NB4 (cell line): ENCODE data around the gene DHX57.

Source experiments
- DNase-seq: peaks from one replicate; pipeline ENCODE4 v3.0.0; 2010; ENCODE audit warnings: low read depth
- H3K4me3 ChIP-seq: one replicate; pipeline ENCODE4 v1.5.1; 2011; ENCODE audit warnings: mild to moderate bottlenecking, low read depth, low read length, moderate library complexity
- MYC ChIP-seq: IDR thresholded peaks from 2 replicates; pipeline ENCODE4 v1.6.1; 2011; ENCODE audit warnings: low read depth, low read length
- POLR2A ChIP-seq: IDR thresholded peaks from 2 replicates; pipeline ENCODE4 v1.6.1; 2011; ENCODE audit warnings: mild to moderate bottlenecking; ENCODE audit not compliant: insufficient read length; ENCODE audit errors: extremely low read depth
- TF ChIP-seq, protein P1 (sequence below): IDR thresholded peaks from 2 replicates; pipeline ENCODE4 v1.6.1; 2011; ENCODE audit warnings: low read depth, low read length
- TF ChIP-seq, protein P2 (sequence below): IDR thresholded peaks from one replicate; pipeline ENCODE4 v1.5.1; 2012; ENCODE audit warnings: low read depth, low read length

DHX57 gene

DNA sequence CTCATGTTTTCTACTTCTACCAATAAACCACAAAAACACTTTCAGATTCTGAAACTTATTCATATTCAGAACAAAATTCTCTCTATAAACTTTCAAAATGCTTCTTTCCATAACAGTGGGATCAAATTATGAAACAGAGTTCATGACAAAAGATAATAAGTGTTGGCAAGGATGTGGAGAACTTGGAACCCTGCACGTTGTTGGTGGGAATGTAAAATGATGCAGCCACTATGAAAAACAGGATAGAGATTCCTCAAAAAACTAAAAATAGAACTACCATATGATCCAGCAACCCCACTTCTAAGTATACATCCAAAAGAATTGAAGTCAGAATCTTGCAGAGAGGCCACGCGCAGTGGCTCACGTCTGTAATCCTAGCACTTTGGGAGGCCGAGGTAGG, 52.3 kb downstream of the DHX57 start:
- H3K4me3 ChIP-seq: no peak overlapping the region
- no peak for TF ChIP-seq MYC
- TF ChIP-seq, protein P1, sequence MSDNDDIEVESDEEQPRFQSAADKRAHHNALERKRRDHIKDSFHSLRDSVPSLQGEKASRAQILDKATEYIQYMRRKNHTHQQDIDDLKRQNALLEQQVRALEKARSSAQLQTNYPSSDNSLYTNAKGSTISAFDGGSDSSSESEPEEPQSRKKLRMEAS: no peak
- no peak for TF ChIP-seq POLR2A
- TF ChIP-seq, protein P2, sequence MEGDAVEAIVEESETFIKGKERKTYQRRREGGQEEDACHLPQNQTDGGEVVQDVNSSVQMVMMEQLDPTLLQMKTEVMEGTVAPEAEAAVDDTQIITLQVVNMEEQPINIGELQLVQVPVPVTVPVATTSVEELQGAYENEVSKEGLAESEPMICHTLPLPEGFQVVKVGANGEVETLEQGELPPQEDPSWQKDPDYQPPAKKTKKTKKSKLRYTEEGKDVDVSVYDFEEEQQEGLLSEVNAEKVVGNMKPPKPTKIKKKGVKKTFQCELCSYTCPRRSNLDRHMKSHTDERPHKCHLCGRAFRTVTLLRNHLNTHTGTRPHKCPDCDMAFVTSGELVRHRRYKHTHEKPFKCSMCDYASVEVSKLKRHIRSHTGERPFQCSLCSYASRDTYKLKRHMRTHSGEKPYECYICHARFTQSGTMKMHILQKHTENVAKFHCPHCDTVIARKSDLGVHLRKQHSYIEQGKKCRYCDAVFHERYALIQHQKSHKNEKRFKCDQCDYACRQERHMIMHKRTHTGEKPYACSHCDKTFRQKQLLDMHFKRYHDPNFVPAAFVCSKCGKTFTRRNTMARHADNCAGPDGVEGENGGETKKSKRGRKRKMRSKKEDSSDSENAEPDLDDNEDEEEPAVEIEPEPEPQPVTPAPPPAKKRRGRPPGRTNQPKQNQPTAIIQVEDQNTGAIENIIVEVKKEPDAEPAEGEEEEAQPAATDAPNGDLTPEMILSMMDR: no peak
- DNase-seq: no peak

DNA sequence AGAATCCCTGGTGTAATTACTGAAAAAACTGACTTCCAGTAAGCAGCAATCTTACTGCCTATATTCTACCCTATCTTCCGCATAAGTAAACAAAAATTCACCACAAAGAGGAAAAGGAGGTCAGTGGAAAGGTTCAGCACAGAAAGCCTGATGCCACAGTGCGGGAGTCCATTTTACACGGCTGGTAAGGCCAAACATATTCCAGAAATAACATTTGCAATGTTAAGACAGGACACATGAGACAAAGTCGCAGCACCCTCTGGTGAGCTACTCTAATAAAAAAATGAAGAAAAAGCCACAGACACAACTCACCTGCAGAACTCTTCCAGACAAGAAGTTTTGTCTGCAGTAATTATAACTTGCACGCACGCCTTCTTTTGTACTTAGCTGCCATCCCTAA, 57.2 kb downstream of the DHX57 start:
- H3K4me3 ChIP-seq: no peak overlapping the region
- TF ChIP-seq MYC: no peak
- no peak for TF ChIP-seq POLR2A
- TF ChIP-seq, protein P1: no peak
- no peak for DNase-seq

DNA sequence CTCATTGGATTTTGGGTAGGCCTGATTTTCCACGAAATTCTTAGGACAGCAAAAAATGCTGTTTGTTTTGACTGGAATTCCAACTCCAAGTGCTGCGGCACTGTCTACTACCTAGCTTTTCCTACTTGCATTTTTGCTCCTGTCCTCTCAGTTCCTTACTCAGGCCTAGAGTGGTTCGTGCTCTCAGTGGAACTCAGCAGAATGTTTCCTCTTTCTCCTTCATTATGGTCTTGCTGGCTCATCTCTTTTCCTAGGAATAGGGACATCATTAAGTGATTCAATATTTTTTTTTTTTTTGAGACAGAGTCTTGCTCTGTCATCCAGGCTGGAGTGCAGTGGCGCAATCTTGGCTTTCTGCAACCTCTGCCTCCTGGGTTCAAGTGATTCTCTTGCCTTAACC, 59.8 kb downstream of the DHX57 start:
- H3K4me3 ChIP-seq: no peak overlapping the region
- TF ChIP-seq, protein P1: no peak
- TF ChIP-seq, protein P2: no peak
- TF ChIP-seq MYC (no peak), POLR2A (no peak)
- DNase-seq: no peak

DNA sequence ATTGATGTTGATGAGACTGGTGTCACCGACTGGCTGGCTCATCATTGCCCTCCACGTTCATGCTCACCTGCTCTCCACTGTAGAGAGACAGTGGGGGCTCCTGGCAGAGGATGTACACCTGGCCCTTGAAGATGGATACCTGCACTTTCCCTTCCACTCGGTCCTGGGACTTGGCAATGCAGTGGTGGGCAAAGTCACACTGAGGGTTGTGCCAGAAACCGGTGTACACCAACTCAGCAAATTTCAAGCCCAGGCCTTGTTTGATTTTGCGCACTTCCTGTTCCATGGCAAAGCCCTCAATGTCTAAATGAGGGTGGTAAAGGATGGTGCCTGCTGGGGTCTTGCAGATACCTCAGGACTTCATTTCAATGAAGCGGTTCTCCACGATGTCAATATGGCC, 65.2 kb downstream of the DHX57 start:
- TF ChIP-seq POLR2A (no peak), MYC (no peak)
- TF ChIP-seq, protein P2: no peak
- TF ChIP-seq, protein P1: no peak
- H3K4me3 ChIP-seq: no peak overlapping the region
- DNase-seq: no peak

DNA sequence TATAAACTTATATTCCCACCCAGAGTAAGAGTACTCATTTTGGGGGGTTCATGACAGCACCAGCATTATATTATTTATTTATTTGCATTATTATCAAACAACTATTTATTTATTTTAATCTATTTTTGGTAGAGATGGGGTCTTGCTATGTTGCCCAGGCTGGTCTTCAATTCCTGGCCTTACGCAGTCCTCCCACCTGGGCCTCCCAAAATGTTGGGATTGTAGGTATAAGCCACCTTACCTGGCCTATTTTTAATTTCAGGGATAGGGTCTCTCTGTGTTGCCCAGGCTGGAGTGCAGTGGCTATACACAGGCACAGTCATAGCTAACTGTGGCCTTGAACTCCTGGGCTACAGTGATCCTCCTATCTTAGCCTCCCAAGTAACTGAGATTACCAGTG, 67.1 kb downstream of the DHX57 start:
- DNase-seq: no peak
- H3K4me3 ChIP-seq: no peak overlapping the region
- TF ChIP-seq MYC: no peak
- TF ChIP-seq, protein P2: no peak
- TF ChIP-seq POLR2A: no peak
- TF ChIP-seq, protein P1: no peak

DNA sequence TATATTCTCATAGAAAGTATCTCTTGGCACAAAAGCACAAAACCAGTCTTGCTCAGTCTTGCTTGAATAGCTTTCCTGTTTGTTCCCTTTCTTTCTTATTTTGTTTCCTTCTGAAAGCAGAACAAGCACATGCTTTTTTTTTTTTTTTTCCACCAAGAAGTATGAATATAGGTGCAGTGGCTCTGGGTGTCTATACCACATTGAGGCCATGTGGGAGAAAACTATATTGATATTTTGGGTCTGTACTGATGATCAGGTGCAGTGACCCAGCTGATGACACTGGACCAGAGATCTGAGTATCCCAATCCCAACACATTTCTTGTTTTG, 69.0 kb downstream of the DHX57 start:
- TF ChIP-seq, protein P1: no peak
- TF ChIP-seq MYC (no peak), POLR2A (no peak)
- TF ChIP-seq, protein P2: no peak
- H3K4me3 ChIP-seq: no peak overlapping the region
- no peak for DNase-seq
